Measurements from ENCODE around the gene HDAC4. TPM values are rescaled to one million over a fixed set of nuclear protein-coding genes. Genes with fewer than 3 reads are reported as not detected.

HDAC4 gene
- total and polyA plus RNA-seq, 4 donors = 2.9 to 37.2 (median 4.4) TPM

- Histone ChIP-seq H3K9me3 (ENCODE audit: control insufficient read depth in 4 of 4, low read length in 3 of 4) (no peaks in the 10 kb centered on the region), H3K27ac (ENCODE audit: low read depth in 1 of 2, low read length in 2 of 2) (no peak overlapping the region), H3K4me1 (ENCODE audit: control insufficient read depth in 4 of 4, insufficient read depth in 4 of 4, low read length in 3 of 4) (peaks cover 21 to 67% (median 49%) of the 10 kb centered on the region in 4 donors), H3K36me3 (ENCODE audit: control insufficient read depth in 4 of 4, insufficient read depth in 3 of 4, low read depth in 1 of 4, low read length in 3 of 4) (no peaks in the 10 kb centered on the region), H3K4me3 (ENCODE audit: low read depth in 1 of 3, low read length in 3 of 3) (no peak overlapping the region), H3K9ac (ENCODE audit: low read depth in 1 of 2, low read length in 2 of 2) (no peak overlapping the region), H3K27me3 (ENCODE audit: control insufficient read depth in 4 of 4, insufficient read depth in 4 of 4, low read length in 3 of 4) (no peaks in the 10 kb centered on the region)
- TF ChIP-seq, protein P1, sequence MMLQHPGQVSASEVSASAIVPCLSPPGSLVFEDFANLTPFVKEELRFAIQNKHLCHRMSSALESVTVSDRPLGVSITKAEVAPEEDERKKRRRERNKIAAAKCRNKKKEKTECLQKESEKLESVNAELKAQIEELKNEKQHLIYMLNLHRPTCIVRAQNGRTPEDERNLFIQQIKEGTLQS (IDR thresholded peaks at IDR 0.05) = no peak
- no peak for TF ChIP-seq EGR1 (IDR thresholded peaks at IDR 0.05; ENCODE audit: low read depth in 2 of 2)
- 59% methylated on average over 5 of the region's 5 CpGs for WGBS
- no peak for DNase-seq (ENCODE audit: low spot score)
Observed at GRCh38 chr2:239292531-239292930, 108.3 kb downstream of the HDAC4 start.

DNA sequence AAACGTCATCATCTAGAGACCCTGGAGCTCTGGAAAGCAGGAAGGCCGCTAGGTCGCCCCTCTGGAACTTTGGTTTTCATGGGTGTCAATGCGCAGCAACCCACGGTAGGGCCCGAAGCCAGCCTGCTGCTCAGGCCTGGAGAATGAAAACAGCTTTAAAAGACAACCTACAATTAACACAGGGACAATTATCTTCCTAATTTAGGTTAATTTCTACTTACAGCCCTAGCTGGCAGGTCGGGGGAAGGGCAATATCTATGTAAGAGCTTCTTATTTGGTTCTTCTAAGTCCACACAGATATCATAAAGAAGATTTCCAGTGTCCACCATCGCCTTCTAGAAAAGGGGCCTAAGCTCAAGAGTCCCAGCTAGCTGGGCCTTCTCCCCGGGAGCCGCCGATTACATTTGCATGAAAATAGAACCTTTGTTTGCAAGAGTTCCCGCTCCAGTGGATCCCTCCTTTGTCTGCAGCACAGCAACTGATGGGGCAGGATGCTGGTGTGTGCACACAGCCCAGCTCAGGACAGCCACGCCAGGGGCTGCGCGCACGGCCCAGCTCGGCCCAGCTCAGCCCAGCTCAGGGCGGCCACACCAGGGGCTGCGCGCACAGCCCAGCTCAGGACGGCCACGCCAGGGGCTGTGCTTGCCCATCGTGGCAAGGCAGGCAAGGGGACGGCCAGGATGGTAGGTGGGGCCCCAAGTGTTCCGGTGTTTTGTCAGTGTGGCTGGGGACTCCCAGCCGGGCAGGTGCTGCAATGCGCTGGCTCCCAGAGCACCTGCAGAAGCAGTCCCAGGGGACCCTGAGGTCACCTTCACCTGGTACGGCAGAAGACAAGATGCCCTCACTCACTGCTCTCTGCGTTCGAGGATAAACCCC lies 109.1 kb downstream of the HDAC4 start:
- H3K4me1 ChIP-seq (ENCODE audit: control insufficient read depth in 4 of 4, insufficient read depth in 4 of 4, low read length in 3 of 4) = peaks cover 20 to 58% (median 41%) of the 10 kb centered on the region in 4 donors
- no peak overlapping the region for H3K9ac ChIP-seq (ENCODE audit: low read depth in 1 of 2, low read length in 2 of 2)
- no peak overlapping the region for H3K27ac ChIP-seq (ENCODE audit: low read depth in 1 of 2, low read length in 2 of 2)

More for the DNA sequence above, 109.1 kb downstream of the HDAC4 start:
- TF ChIP-seq FOXA2 (IDR thresholded peaks at IDR 0.05) (no peak), RXRA (IDR thresholded peaks at IDR 0.05) (no peak), HNF4G (IDR thresholded peaks at IDR 0.05) (no peak), GABPA (IDR thresholded peaks at IDR 0.05 in 1 of 2, conservative IDR thresholded peaks at IDR 0.05 in 1 of 2) (no peak), MAX (IDR thresholded peaks at IDR 0.05) (no peak), CTCF (IDR thresholded peaks at IDR 0.05; ENCODE audit: low read depth, low read length, missing input control) (no peak), HNF4A (conservative IDR thresholded peaks at IDR 0.05) (no peak)
- TF ChIP-seq, protein P2, sequence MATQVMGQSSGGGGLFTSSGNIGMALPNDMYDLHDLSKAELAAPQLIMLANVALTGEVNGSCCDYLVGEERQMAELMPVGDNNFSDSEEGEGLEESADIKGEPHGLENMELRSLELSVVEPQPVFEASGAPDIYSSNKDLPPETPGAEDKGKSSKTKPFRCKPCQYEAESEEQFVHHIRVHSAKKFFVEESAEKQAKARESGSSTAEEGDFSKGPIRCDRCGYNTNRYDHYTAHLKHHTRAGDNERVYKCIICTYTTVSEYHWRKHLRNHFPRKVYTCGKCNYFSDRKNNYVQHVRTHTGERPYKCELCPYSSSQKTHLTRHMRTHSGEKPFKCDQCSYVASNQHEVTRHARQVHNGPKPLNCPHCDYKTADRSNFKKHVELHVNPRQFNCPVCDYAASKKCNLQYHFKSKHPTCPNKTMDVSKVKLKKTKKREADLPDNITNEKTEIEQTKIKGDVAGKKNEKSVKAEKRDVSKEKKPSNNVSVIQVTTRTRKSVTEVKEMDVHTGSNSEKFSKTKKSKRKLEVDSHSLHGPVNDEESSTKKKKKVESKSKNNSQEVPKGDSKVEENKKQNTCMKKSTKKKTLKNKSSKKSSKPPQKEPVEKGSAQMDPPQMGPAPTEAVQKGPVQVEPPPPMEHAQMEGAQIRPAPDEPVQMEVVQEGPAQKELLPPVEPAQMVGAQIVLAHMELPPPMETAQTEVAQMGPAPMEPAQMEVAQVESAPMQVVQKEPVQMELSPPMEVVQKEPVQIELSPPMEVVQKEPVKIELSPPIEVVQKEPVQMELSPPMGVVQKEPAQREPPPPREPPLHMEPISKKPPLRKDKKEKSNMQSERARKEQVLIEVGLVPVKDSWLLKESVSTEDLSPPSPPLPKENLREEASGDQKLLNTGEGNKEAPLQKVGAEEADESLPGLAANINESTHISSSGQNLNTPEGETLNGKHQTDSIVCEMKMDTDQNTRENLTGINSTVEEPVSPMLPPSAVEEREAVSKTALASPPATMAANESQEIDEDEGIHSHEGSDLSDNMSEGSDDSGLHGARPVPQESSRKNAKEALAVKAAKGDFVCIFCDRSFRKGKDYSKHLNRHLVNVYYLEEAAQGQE (IDR thresholded peaks at IDR 0.05) = no peak
- Histone ChIP-seq H3K36me3 (ENCODE audit: control insufficient read depth in 4 of 4, insufficient read depth in 3 of 4, low read depth in 1 of 4, low read length in 3 of 4) (no peaks in the 10 kb centered on the region), H3K4me3 (ENCODE audit: low read depth in 1 of 3, low read length in 3 of 3) (no peak overlapping the region), H3K9me3 (ENCODE audit: control insufficient read depth in 4 of 4, low read length in 3 of 4) (no peaks in the 10 kb centered on the region), H3K27me3 (ENCODE audit: control insufficient read depth in 4 of 4, insufficient read depth in 4 of 4, low read length in 3 of 4) (no peaks in the 10 kb centered on the region)
- WGBS = 95% methylated on average over 30 of the region's 30 CpGs
- no peak for DNase-seq (ENCODE audit: low spot score)
